SKM-1 (cell line): ENCODE measurements around the gene HPSE2.

Source experiments
- DNase-seq: peaks from one replicate; lab custom pipeline; 2025; ENCODE audit not compliant: unreplicated experiment; lab: John Stamatoyannopoulos, UW

Gene HPSE2

GRCh38 chr10:98627711-98628110, 607.9 kb downstream of the HPSE2 start:
- no peak for DNase-seq

DNA sequence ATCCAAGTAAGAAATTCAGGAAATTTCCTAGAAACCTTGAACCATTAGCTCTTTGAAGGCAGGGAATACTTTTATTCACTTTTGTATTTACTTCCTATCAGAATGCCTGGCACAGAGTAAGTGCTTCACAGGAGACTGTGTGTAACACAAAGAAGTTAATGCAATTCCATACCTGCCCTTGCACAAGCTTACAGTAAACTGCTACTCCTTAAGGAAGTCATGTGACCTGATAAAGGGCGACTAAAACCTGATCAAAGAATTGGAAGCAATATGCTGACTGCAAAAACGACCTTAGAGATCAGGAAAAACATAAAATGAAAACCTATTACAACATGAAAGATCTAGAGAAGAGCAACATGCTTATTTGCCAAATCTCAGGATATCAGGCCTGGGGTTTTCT, 610.7 kb downstream of the HPSE2 start:
- DNase-seq = no peak

DNA sequence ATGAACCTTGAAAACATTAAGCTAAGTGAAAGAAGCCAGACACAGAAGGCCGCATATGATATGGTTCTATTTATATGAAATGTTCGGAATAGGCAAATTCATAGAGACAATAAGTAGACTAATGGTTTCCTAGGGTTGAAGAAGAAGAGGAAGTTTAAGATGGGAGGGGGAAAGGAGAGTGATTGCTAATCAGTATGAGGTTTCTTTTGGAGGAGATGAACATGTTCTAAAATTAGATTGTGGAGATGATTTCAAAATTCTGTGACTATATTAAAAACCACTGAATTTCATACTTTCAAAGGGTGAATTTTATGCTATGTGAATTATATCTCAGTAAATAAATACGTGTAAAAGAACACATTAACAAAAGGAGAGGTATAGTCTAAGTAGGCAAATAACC, 612.5 kb downstream of the HPSE2 start:
- peak; percentile 62 for DNase-seq

DNA sequence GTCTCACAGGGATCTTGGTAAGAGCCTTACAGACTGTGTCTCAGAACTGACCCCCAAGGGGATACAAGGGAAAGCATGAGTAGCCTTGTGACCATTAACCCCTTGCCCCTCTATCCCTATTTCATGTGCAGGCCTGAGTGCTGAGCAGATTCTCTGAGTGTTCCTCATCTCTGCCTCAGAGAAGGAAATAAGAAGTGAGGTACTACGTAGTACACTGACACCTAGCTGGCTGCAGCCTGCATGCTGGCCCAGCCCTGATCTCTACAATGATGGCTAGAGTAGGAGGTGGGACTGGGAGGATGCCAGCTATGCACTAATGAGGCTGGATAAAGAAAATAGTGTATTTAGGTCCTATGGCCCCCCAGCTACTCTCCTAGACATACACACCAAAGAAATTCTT, 614.0 kb downstream of the HPSE2 start:
- no peak for DNase-seq

DNA sequence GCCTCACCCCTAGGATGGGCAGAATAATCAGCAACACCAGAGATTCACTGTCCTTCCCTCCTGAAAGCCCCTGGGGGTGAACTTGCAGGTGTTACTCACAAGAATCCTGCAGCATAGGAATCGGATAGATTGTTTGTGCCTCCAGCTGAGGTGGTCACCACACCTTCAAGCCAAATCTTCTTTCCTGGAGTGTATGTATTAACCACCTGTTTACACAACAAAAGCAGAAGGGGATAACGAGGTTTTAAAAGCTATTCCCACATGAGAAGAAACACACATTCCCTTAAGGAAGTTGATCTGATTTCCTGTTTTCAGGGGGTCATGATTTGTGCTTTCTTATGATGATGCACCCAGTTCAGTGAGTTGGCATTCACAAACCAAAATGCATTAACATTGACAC, 615.1 kb downstream of the HPSE2 start:
- DNase-seq = no peak

GRCh38 chr10:98619446-98619845, 616.2 kb downstream of the HPSE2 start:
- DNase-seq = peak; percentile 90

DNA sequence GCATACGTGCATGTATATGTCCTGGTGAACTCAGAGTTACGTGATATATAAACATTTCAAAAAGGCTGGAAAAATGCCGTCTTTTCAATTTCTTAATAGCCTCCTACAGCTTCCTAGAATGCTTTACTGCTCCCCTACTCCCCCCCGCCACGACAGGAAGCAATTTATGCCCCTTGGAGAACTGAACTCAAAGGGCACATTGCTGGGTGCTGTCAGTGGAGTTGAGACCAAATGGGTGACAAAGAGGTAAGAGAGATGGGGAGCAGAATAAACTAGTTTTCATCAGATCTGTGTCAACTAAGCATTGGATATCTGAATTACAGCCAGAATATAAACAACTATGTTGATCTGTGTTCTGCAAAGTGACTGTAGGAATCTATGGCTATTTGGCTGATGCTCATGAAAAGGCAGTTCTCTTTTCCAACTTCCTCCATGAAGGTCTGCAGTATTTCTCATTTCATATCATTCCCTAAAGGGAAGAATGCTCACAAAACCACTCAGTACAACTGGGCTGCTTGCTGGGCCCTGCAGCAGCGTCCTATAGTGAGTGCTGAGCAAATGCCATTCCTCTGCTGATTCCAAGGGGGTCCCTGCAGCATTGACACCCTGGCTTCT, 617.6 kb downstream of the HPSE2 start:
- no peak for DNase-seq

DNA sequence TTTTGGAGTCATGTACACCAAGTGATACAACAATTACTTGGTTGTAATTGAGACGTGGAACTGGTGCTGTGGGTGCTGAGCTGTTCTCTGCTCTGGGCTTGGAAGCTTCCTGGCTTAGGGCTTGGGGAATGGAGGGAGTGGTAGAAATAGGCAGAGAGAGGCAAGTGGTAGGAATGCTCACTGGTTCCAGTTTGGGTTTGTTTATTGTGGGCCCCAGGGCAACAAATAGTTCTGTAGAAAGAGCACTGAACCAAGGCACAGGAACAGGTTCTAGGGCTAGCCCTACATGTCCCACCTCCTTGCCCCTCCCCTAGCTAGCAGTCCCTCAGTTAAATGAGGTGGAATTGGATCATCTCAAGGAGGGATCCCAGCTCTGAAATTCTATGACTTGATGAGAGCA, 622.2 kb downstream of the HPSE2 start:
- DNase-seq = no peak

DNA sequence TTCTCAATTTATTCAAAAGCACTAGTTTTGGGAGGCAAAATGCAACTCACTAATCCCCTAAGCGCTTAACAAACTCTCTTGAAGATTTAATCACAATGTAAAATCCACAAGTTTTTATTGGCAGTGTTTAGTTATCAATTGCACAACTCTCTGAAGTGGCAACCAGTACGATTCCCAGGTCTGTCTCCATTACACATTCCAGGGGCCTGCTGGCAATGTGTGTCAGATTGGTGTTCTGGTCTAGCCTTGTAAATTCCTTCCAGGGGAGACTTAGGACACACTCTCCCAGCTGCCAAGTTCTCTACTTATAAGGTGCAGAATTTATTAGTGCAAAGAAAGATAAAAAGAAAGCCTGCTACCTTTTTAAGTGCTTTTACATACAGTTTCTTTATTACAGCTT, 624.2 kb downstream of the HPSE2 start:
- no peak for DNase-seq

GRCh38 chr10:98610836-98611235, 624.8 kb downstream of the HPSE2 start:
- no peak for DNase-seq

- DNase-seq = no peak
Measured at GRCh38 chr10:98610301-98610700, 625.4 kb downstream of the HPSE2 start.

- no peak for DNase-seq
Measured at GRCh38 chr10:98609265-98609664, 626.4 kb downstream of the HPSE2 start.

- no peak for DNase-seq
Measured at GRCh38 chr10:98608411-98608810, 627.2 kb downstream of the HPSE2 start.

DNA sequence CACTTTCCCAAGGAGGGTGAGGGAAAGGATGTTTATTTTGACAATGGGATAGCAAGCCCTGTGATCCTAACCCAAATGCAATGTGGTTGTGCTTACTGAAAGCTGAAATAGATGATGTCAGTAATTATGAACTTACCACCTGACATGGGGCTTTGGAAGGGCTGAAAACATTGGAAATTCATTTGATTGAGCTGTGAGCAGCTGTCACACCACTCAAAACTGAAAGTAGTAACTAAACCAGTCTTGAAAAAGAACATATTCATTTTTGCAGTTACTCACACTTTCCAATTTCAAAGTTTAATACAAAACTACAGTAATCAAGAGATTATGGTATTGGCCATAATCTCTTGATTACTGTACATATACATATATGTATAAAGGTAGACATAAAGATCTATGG, 633.4 kb downstream of the HPSE2 start:
- no peak for DNase-seq

GRCh38 chr10:98599032-98599610, 636.5 kb downstream of the HPSE2 start:
- no peak for DNase-seq

GRCh38 chr10:98596404-98596803, 639.2 kb downstream of the HPSE2 start:
- no peak for DNase-seq

GRCh38 chr10:98589691-98590090, 646.0 kb downstream of the HPSE2 start:
- no peak for DNase-seq

- DNase-seq = no peak
Measured at GRCh38 chr10:98589007-98589406, 646.6 kb downstream of the HPSE2 start.

- DNase-seq = no peak
Measured at GRCh38 chr10:98587156-98587837, 648.4 kb downstream of the HPSE2 start.

GRCh38 chr10:98586096-98586495, 649.6 kb downstream of the HPSE2 start:
- no peak for DNase-seq

- DNase-seq = no peak
Measured at GRCh38 chr10:98582363-98582762, 653.3 kb downstream of the HPSE2 start.

DNA sequence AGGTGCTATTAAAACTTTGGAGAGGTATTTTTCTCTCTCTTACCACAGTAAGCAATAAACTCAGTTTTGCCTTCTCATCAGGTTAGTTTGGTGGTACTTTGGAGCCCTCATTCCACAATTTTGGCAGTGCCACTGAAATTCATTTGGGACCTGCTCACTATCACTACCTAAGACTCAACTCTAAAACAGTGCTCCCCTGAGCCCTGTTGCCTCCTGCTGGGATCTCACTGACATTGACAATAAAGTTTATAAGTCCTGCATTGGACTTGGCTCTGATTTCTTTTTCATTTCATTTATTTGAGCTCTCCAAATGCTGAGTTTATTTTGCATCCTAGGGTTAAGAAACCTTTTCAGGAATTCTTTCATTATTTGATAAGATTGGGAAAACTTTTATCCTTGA, 658.1 kb downstream of the HPSE2 start:
- DNase-seq = no peak

GRCh38 chr10:98577168-98577567, 658.5 kb downstream of the HPSE2 start:
- DNase-seq = no peak
